Heart right ventricle (tissue), 16 donors: Measurements from ENCODE around the gene PIF1. TPM values are rescaled to one million over a fixed set of nuclear protein-coding genes. Genes with fewer than 3 reads are reported as not detected.

Source experiments
- ATAC-seq, 8 donors: fragments of 200-7000 bp; cut with Tn5 transposase; one replicate each; pipeline ENCODE4 v1.9.1; 2020; ENCODE audit warnings: mild to moderate bottlenecking in 8 of 8, moderate library complexity in 8 of 8, moderate number of reproducible peaks in 1 of 8
- DNase-seq, 2 donors: peaks; one replicate each; pipeline ENCODE4 v3.0.0-alpha.2; 2020
- H3K27ac ChIP-seq, 10 donors: fragments of 200-600 bp; sonication (generic) in 2 of 10; one replicate each; pipeline versions ENCODE4 v1.5.0 to v1.8.0; 2020 to 2022; ENCODE audit warnings: mild to moderate bottlenecking in 3 of 10
- H3K27me3 ChIP-seq, 7 donors: fragments of 200-600 bp; one replicate each; pipeline ENCODE4 v1.8.0; 2021 to 2022; ENCODE audit warnings: mild to moderate bottlenecking in 2 of 7
- H3K36me3 ChIP-seq, 9 donors: fragments of 200-600 bp; sonication (generic) in 1 of 9; one replicate each; pipeline versions ENCODE4 v1.5.0 to v1.8.0; 2020 to 2022; ENCODE audit warnings: mild to moderate bottlenecking in 2 of 9
- H3K4me1 ChIP-seq, 9 donors: fragments of 200-600 bp; sonication (generic) in 1 of 9; one replicate each; pipeline versions ENCODE4 v1.5.0 to v1.8.0; 2020 to 2022; ENCODE audit warnings: mild to moderate bottlenecking in 4 of 9
- H3K4me3 ChIP-seq, 10 donors: fragments of 200-600 bp; sonication (generic) in 2 of 10; one replicate each; pipeline versions ENCODE4 v1.5.0 to v1.8.0; 2020 to 2022; ENCODE audit warnings: mild to moderate bottlenecking in 7 of 10, moderate library complexity in 2 of 10
- H3K9me3 ChIP-seq, 11 donors: fragments of 200-600 bp in 10 of 11; sonication (generic) in 2 of 11; one replicate each; pipeline versions ENCODE4 v1.5.0 to v1.8.0; 2013 to 2022; ENCODE audit warnings: mild to moderate bottlenecking in 2 of 11, control low read depth in 1 of 11, moderate library complexity in 1 of 11
- CTCF ChIP-seq, 9 donors: fragments of 200-600 bp; sonication (generic) in 2 of 9; IDR thresholded peaks; one replicate each; pipeline versions ENCODE4 v1.5.0 to v1.8.0; 2021 to 2022; ENCODE audit warnings: antibody characterized with exemption in 9 of 9, mild to moderate bottlenecking in 5 of 9, moderate library complexity in 1 of 9
- WGBS, 2 donors: extraction: QIAGEN DNeasy Blood & Tissue Kit; methylation state at CpG; one replicate each; pipeline ENCODE4 v1.1.7; 2013; ENCODE audit warnings: inconsistent platforms in 1 of 2; 5-methylcytosine and 5-hydroxymethylcytosine counted together
- intact Hi-C, 10 donors: fragments of 100-400 bp; cut with DNase I; formaldehyde crosslinking; loops; one replicate each; pipeline versions ENCODE4 v1.11.1 to v1.14.2; 2022
- polyA plus RNA-seq, 2 donors: library from polyadenylated mRNA; stranded (reverse); fragments of 200-250 nt; gene quantifications; one replicate each; pipeline ENCODE4 v1.2.3, GENCODE V29; 2013
- total RNA-seq, 10 donors: library from RNA; stranded (reverse); fragmentation: NEBNext Ultra II Directional in 3 of 10; extraction: Animal tissue kit (Norgen Biotek cat#: 25700) in 3 of 10; gene quantifications; one replicate each; pipeline versions ENCODE4 v1.2.1 to v1.2.4, GENCODE V29; 2021 to 2023
- donor health status: Arrhythmogenic right ventricular cardiomyopathy.
- donor health status: ischemic (EF 13 %, LVEDD 7.1; RV severe dilation, severe dysfunction).
- donor health status: healthy with polysubstance abuse.
- donor health status: DM: no; HTN: yes; CAD: no.
- donor health status: DM: no; HTN: no; CAD: no.
- donor health status: ischemic (EF 25% LVEDD 6.9; RV normal size, moderate dysfunction).
- donor health status: ischemic (EF 25% LVEDD 5.7; RV mildly dilated, moderate dysfunction).
- donor health status: healthy.
- donor health status: DM: yes; HTN: yes; CAD: no.
- donor health status: Ischemic cardiomyopathy.
- donor health status: ischemic (EF 35%, LVEDD 5.7; RV mildly dilated, moderate dysfunction).
- donor health status: nonischemic (EF 11% LVEDD 7.7; RV severe dilation, severe dysfunction).
- donor health status: DM: yes; HTN: yes; CAD: no.
- donor health status: PGD.
- donor health status: ischemic (EF 29% LVEDD 5.4; RV normal size, mild dysfunction).
- donor health status: nonischemic (EF 23%, LVEDD 6.1; RV moderate dilation, normal function).

Gene PIF1
- total and polyA plus RNA-seq, 12 donors = 0.22 to 2.9 (median 0.45) TPM

DNA sequence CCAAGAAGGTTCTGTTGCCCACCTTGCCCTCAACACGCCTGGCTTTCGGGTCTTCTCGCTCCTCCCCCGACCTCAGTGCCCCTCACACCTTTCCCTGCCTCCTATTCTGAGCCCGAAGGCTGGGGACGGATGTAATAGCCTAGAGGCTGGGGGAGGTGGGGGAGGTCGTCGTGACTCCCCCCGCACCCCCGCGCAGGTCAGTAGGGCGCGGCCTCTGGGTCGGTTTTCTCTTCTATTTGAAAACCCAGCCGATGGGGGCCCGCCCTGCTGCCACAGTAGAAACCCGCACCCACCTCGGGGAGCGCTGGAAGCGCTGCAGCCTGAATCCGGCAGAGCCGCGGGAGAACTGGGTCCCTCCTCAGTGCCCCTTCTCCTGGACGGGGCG, 49.1 kb downstream of the PIF1 start:
- H3K36me3 ChIP-seq = no peaks in the 10 kb centered on the region
- WGBS, 2 donors = 27 to 32% methylated on average over 25 of the region's 25 CpGs
- H3K27ac ChIP-seq = peak overlapping the region; percentile 77 to 96 (median 91)
- no peak for TF ChIP-seq CTCF (IDR thresholded peaks at IDR 0.05)
- ATAC-seq (peak in 1 of 8 donors; percentile 7), DNase-seq (peak in 1 of 2 donors; percentile 20)
- intact Hi-C loops = no loop called here
- H3K27me3 ChIP-seq = peaks cover 0 to 47% (median 0%) of the 10 kb centered on the region in 7 donors
- peaks cover 0 to 44% (median 18%) of the 10 kb centered on the region in 9 donors for H3K4me1 ChIP-seq
- H3K4me3 ChIP-seq = peak overlapping the region; percentile 13 to 92 (median 67)
- no peaks in the 10 kb centered on the region for H3K9me3 ChIP-seq

DNA sequence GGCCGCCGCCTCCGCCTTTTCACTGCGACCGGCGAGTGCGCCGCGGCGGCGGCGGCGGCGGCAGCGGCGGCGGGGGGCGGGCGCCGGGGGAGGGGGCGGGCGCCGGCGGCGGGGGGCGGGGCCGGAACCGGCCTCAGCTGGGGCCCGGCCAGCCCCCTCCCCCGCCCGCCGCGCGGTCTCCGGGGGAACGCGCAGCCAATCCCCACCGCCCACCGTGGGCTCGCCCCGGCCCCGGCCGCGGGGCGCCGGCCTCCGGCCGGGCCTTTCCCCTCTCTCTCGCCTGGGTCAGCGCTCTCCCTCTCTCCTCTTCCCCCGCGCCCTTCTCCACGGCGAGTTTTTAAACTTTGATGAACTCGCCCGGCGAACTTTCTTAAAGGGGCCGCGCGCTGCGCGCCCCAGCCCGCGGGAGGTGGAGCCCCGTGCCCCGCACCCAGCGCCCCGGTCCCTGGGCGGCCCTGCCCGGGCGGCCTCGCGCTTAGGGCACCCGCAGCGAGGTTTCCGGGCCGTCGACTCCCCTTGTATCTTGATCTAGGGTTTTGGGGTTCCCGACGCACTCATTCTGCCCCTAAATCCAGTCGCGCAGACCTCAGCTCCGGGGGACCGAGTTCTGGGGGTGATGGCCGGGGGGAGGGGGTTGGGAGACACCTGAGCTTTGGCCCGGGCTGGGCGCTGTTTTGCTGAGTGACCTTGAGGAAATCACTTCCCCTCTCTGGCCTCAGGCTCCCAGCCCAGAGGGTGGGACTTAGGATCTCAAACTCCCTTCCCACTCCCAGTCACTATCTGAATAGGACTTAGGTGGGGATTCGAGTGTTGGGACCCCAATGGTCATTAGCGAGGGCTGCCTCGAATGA, 49.7 kb downstream of the PIF1 start, which contains the start of gene RBPMS2:
RBPMS2 (minus strand) TSS at position 39 of the 851 bp plus-strand sequence. CDS start 270 bp downstream, outside the sequence.
- 1% methylated on average over 42 to 82 of the region's 90 CpGs for whole genome bisulfite sequencing, 2 donors
- intact Hi-C loops = loop anchor here in 1 of 10 donors (2.0 kb wide), 1 partner anchor 73 kb away; no protein-coding TSS in a partner anchor
- peaks cover 0 to 44% (median 18%) of the 10 kb centered on the region in 9 donors for H3K4me1 ChIP-seq

DNA sequence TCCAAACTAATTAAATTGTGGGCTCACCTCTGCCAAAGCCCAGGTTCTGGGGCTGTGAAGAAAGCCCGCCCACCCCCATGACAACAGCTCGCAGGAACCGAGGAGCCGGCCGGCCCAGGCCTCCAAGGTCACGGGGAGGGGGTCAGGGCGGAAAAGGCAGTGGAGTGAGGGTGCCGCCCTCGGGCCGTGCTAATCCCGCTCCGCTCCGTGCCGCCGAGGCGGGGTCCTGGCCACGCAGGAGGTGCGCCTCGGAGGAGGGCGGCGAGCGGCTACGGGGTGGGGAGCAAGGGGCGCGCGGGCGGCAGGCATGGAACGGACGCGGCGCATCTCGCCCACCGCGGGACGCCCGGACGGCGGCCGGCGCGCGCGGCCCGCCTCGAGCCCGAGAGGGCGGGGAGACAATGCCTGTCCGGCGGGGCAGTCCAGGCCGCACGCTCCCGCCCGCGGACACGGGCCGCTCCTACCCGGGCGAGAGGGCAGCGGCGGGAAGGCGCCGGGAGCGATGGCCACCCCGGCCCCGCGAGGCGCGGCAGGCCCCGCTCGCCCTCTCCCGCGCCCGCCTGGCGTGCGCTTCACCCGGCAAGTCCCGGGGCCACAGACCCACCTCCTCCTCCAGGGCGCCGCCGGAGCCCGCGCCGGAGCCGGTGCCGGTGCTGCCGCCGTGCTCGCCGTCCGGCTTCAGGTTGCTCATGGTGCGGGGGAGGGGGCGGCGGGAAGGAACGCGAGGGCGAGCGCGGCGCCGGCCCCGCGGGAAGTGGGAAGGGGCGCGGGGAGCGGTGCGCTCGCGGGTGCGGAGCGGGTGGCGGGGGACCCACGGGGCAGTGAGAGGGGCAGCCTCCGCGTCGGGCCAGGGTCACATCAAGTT, 50.6 kb downstream of the PIF1 start:
- H3K9me3 ChIP-seq = no peaks in the 10 kb centered on the region
- 0 to 1% methylated on average over 37 to 115 of the region's 115 CpGs for WGBS, 2 donors
- H3K27me3 ChIP-seq = peaks cover 0 to 47% (median 0%) of the 10 kb centered on the region in 7 donors
- DNase-seq (peak; percentile 28 to 40), ATAC-seq (peak; percentile 40 to 66 (median 56))
- peaks cover 0 to 52% (median 18%) of the 10 kb centered on the region in 9 donors for H3K4me1 ChIP-seq
- H3K36me3 ChIP-seq = no peaks in the 10 kb centered on the region
- H3K27ac ChIP-seq = peak overlapping the region; percentile 81 to 96 (median 94)
- no peak for TF ChIP-seq CTCF (IDR thresholded peaks at IDR 0.05)
- intact Hi-C loops = loop anchor here in 1 of 10 donors (2.0 kb wide), 1 partner anchor 72 kb away; no protein-coding TSS in a partner anchor
- peak overlapping the region; percentile 44 to 92 (median 67) for H3K4me3 ChIP-seq

More for the DNA sequence above, 49.7 kb downstream of the PIF1 start, which contains the start of gene RBPMS2:
- TF ChIP-seq CTCF (IDR thresholded peaks at IDR 0.05) = no peak
- H3K27ac ChIP-seq = peak within 1 kb of the TSS; percentile 81 to 96 (median 94)
- ATAC-seq (peak; percentile 52 to 82 (median 66)), DNase-seq (peak; percentile 39 to 68)
- H3K9me3 ChIP-seq = no peaks in the 10 kb centered on the region
- peak within 1 kb of the TSS; percentile 44 to 92 (median 67) for H3K4me3 ChIP-seq
- H3K27me3 ChIP-seq = peaks cover 0 to 47% (median 0%) of the 10 kb centered on the region in 7 donors
- no peaks in the 10 kb centered on the region for H3K36me3 ChIP-seq
